Stimulated activated CD4-positive, alpha-beta T cell treated with anti-CD3 and anti-CD28 coated beads, Interleukin-15, amount 100 ng/mL, for 48 hours (primary cell): Measurements from ENCODE around the gene GPR89A.
"Not testable (repeated sequence)": the region's sequence is repeated elsewhere in the genome, so short reads cannot be mapped to it uniquely, and the experiment has no call there.

Experiments
- DNase-seq, 2 donors: peaks; one replicate each; pipeline ENCODE4 v3.0.0-alpha.2; 2020; ENCODE audit warnings: low read depth in 2 of 2

Gene GPR89A

DNA sequence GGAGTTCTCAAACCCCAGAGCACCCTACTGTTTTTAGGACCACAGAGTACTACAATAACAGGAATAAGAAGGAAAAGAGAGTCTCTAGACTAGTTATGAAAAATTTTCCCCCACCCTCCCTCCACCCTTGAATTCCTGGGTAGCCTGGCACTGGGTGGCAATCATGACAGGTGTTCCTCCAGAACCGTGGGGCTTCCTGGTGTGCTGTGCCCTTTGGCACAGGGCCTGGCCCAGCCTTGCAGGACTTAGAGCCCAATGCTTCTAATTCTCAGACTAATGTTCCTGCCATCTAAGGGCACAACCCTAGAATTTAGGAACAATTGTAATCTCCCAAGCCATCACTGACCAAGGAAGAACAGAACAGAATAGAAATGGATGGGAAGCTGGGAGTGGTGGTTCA lies 110.0 kb downstream of the GPR89A start:
- no peak for DNase-seq

DNA sequence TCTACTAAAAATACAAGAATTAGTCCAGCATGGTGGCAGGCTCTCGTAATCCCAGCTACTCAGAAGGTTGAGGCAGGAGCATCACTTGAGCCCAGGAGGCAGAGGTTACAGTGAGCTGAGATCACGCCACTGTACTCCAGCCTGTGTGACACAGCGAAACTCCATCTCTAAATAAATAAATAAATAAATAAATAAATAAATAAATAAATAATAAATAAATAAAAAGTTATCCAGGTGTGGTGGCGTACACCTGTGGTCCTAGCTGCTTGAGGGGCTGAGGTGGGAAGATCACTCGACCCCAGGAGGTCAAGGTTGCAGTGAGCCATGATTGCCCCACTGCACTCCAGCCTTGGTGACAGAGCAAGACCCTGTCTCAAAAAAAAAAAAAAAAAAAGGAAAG lies 110.7 kb downstream of the GPR89A start:
- DNase-seq: not testable (repeated sequence)

DNA sequence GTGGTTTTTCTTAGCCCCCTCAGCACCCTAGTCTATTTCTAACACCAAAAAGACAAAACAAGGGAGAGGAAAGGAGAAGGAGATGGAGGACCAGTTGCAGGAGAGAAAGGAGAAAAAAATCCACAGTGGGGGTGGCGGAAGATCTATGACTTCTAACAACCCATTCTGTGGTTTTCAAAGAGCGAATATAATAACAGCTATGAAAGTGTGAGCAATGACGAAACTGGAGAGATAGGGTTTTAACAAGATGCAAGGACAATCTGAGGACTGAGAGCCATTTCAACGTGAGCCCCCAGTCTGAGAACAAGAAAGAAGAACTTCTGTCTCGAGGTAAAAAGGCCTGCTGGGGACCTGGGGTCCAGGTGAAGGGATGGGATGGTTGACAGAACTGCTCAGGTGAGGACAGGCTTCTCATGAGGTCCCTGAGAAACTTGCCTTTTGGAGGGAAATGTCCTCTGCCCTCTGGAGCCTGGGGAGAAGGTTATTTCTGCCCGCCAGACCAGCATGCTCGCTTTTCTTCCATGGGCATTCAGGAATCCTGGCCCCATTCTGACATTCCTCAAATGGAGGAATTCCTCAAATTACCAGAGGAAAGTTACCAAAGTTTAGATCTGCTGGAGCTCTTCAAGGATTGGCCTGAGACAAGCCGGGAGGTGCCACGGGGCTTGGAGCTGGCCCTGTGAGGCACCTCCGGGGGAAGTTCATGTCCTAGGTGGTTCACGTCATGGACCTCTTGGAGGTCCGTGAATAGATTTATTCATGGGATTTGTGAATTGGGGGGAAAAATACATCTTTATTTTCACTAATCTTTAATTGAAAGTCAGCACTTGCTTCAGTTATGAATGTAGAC lies 111.7 kb downstream of the GPR89A start, which contains the start of gene CD160:
Gene CD160 (plus strand): TSS at position 270 of the 850 bp plus-strand sequence. CDS start 8,829 bp downstream, outside the sequence.
- DNase-seq: no peak
